ENCODE data around the gene TMEM158.

Gene TMEM158

DNA sequence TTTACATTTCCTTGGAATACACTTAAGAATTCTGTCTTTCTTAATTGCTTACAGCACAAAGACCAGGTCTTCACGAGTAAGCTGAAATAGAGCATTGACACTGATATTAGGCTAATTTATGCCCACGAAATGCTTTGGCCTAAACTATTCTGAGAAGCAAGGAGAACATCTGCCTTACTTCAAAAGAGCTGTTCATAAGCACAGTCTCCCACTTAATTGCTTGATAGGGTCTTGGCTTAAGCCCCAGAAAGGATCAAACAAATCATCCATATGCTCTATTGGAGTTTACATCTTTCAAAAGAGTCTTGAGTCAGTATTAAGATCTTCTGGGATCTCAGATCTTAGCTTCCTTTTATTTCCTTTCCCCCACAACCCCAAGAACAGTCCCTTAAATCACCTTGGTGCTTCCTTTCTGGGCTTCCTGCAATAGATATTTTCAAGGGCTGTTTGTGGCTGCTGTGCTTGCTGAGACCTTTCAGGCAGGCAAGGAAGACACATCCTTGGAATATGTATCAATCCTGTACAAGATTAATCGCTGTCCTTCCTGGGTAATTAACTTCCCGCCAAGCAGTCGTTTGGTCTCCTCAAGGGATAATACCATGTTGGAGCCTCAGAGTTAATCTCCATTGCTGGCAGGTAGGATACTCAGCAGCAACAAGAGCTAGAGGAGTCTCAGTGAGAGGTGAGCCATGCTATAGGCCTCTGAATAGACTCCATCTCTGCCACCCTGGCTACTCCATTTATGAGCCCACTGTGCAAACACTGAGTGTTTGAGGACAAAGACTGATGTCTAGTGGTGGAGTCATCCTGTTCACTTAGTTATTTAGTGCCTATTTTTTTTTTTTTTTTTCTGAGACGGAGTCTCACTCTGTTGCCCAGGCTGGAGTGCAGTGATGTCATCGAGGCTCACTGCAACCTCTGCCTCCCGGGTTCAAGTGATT, 37.1 kb downstream of the TMEM158 start:
- TF ChIP-seq, protein P1, sequence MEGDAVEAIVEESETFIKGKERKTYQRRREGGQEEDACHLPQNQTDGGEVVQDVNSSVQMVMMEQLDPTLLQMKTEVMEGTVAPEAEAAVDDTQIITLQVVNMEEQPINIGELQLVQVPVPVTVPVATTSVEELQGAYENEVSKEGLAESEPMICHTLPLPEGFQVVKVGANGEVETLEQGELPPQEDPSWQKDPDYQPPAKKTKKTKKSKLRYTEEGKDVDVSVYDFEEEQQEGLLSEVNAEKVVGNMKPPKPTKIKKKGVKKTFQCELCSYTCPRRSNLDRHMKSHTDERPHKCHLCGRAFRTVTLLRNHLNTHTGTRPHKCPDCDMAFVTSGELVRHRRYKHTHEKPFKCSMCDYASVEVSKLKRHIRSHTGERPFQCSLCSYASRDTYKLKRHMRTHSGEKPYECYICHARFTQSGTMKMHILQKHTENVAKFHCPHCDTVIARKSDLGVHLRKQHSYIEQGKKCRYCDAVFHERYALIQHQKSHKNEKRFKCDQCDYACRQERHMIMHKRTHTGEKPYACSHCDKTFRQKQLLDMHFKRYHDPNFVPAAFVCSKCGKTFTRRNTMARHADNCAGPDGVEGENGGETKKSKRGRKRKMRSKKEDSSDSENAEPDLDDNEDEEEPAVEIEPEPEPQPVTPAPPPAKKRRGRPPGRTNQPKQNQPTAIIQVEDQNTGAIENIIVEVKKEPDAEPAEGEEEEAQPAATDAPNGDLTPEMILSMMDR (IDR thresholded peaks at IDR 0.05; ENCODE audit: extremely low read depth, missing control alignments) = no peak
- no peak for DNase-seq (ENCODE audit: low spot score)

DNA sequence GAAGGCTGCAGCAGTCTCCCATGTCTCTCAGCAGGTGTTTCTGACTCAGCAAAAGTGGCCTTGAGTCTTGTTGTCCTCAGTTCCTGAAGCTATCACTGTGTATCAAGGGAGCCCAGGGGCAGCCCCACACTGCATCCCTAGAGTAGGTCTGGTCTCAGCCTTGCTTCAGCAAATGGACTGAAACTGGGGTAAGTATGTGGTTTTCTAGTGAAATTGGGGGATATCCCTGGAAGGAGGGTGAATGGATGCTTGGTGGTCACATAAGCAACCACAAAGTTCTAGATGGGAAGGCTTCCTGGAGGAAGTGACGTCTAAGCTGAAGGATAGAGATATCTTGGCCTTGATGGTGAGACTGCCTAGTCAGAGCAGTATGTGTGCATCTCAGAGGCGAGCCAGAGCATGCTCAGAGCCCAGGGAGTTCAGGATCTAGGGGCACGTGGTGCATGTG, 38.4 kb downstream of the TMEM158 start:
- DNase-seq (ENCODE audit: low spot score) = no peak
- TF ChIP-seq, protein P1 (IDR thresholded peaks at IDR 0.05; ENCODE audit: extremely low read depth, missing control alignments) = no peak

DNA sequence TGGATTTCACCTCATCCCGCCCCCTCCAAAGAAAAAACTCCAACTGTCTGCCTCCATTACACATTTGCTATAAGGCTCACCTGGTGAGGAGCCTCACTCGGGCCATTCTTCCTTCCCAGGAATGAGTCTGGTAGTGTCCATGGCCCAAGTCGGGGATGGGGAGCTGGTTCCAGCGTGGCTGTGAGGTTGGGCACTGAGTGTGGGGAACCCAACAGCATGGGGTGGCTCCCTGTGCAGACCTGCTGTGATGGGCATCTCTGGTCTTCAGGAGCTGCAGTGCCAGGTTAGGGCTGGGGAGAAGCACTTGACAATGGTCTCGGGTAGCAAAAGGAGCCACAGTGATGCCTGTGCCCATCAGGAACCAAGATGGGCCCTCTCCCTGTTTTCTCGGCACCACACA, 39.2 kb downstream of the TMEM158 start:
- TF ChIP-seq, protein P1 (IDR thresholded peaks at IDR 0.05; ENCODE audit: extremely low read depth, missing control alignments) = no peak
- no peak for DNase-seq (ENCODE audit: low spot score)

DNA sequence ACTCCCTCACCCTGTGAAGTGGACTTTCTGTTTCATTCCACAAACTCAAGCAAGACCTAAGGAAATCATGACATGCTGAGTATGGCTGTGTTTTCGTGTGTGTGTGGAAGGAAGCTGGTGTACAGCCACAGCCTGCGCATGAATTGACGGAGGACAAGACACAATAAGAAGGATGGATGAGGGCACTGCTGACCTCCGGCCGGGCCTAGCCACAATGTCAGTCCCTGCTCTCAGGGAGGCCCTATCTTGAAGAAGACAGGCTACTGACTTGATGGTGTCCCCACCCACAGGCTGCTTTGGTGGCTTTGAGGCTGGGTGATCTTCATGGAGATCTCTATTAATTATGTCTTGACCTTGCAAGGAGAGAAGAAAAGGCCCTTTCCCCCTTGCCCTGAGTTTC, 40.6 kb downstream of the TMEM158 start:
- DNase-seq (ENCODE audit: low spot score) = no peak
- TF ChIP-seq, protein P1 (IDR thresholded peaks at IDR 0.05; ENCODE audit: extremely low read depth, missing control alignments) = no peak

DNA sequence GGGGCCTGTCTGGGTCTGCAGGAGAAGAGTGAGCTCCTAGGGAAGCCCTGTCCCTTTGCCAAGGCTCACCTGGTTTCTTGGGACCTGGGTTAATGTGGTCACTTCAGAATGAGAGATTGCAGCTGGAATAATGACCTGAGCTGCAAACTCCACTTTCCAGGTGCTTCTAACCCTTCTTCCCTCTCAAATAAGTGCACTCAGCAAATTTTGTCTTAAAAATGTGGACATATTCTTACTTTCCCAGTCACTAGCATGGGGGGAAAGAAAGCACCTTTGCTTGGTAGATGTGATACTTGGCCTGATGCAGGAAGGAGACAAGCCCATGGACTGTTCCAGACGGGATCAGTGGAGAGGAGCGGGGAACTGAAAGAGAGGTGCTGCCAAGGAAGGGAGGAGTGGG, 41.0 kb downstream of the TMEM158 start:
- no peak for DNase-seq (ENCODE audit: low spot score)

DNA sequence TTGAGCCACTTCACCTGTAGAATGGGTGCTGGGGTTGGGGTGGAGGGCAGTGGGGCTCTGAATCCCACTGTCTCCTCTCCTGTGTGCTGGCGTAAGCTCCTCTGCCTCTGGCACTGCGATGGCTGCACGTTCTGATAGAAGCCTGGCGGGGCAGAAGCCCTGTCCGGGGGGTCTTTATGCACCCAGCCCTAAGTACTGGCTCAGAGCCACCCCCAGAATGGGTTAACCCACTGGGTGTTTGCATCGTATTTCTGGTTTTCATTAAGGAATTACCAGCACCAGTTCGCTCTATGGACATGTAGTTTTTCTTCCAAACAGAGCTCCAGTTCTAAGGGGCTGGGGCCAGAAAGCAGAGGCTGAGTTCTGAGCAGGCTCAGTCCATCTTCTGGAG, 42.2 kb downstream of the TMEM158 start:
- TF ChIP-seq, protein P1 (IDR thresholded peaks at IDR 0.05; ENCODE audit: extremely low read depth, missing control alignments) = no peak
- no peak for DNase-seq (ENCODE audit: low spot score)

More for the DNA sequence above, 41.0 kb downstream of the TMEM158 start:
- TF ChIP-seq, protein P1 (IDR thresholded peaks at IDR 0.05; ENCODE audit: extremely low read depth, missing control alignments) = no peak
